Measurements from ENCODE around the gene AURKB.

AURKB gene

DNA sequence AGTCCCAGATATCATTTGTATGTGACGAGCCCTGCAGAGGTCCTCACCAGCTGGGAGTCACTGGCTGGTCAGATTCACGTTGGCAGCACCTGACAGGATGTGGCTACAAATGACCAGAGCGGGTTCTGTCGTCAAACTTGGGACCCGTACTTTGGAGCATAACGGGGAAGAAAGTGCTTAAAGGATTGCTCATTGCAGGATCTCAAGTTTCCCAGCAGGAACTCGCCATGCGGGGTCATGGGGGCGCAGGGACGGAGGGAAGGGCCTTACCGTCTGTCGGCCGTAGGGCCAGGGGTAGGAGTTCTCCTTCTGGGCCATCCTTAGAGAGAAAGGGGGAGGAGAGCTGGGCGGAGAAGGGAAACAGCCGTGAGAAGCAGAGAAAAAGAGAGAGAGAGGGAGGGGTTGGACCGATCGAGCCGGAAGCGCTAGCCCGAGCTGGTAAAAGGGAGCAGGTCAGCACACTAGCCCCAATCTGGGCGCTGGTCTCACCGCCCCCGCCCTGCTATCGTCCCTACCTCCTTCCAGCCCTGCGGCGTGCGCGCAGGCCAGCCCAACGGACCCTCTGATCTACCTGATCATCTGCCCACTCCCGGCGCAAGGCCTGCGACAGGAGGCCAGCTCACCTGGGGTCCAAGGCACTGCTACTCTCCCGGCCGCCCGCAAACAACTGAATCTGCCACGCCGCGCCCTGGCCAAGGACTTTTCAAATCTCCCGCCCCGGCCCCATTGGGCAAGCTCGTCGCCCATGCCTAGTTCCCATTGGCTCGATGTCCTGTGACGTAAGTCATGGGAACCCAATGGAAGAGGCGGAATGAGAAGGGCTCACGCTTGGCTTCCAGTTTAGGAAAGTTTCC, at the start of gene AURKB:
TSS of gene AURKB (minus strand) at position 669 of the 854 bp plus-strand sequence. CDS start at position 318, 351 bp downstream.
- H3K4me3 ChIP-seq (ENCODE audit: low read depth, low read length): peak within 1 kb of the TSS; percentile 77
- H3K9me3 ChIP-seq (ENCODE audit: control insufficient read depth, low read length): no peaks in the 10 kb centered on the region
- H3K4me2 ChIP-seq (ENCODE audit: low read length): peak within 1 kb of the TSS; percentile 99
- H3K36me3 ChIP-seq (ENCODE audit: control insufficient read depth, insufficient read depth, low read length): no peaks in the 10 kb centered on the region
- peak within 1 kb of the TSS; percentile 68 for H2AFZ ChIP-seq
- no peaks in the 10 kb centered on the region for H3K27me3 ChIP-seq (ENCODE audit: control insufficient read depth, insufficient read depth, low read length)
- no peaks in the 10 kb centered on the region for H3K79me2 ChIP-seq
- H3K27ac ChIP-seq: peak within 1 kb of the TSS; percentile 22
- TF ChIP-seq, protein P1, sequence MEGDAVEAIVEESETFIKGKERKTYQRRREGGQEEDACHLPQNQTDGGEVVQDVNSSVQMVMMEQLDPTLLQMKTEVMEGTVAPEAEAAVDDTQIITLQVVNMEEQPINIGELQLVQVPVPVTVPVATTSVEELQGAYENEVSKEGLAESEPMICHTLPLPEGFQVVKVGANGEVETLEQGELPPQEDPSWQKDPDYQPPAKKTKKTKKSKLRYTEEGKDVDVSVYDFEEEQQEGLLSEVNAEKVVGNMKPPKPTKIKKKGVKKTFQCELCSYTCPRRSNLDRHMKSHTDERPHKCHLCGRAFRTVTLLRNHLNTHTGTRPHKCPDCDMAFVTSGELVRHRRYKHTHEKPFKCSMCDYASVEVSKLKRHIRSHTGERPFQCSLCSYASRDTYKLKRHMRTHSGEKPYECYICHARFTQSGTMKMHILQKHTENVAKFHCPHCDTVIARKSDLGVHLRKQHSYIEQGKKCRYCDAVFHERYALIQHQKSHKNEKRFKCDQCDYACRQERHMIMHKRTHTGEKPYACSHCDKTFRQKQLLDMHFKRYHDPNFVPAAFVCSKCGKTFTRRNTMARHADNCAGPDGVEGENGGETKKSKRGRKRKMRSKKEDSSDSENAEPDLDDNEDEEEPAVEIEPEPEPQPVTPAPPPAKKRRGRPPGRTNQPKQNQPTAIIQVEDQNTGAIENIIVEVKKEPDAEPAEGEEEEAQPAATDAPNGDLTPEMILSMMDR (IDR thresholded peaks at IDR 0.05): no peak
- H3K9ac ChIP-seq: no peak within 1 kb of the TSS
- peaks cover 6% of the 10 kb centered on the region for H3K4me1 ChIP-seq

DNA sequence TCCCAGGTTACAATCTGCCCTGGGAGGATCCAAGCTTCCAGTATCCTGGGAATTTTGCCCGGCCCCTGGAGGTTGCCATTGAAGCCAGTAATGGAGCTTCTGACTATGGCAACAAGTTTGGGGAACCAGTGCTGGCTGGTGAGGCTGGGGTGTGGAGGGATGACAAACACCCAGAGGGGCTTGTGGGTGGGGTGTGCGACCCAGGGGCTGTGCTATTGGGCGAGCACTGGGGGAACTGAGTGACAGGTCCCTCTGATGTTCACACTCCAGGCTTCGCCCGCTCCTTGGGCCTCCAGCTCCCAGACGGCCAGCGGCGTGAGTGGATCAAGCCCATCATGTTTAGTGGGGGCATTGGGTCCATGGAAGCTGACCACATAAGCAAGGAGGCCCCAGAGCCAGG, 47.4 kb upstream of the AURKB start:
- TF ChIP-seq, protein P1 (IDR thresholded peaks at IDR 0.05): no peak
- Histone ChIP-seq H3K9ac (no peak overlapping the region), H3K27me3 (ENCODE audit: control insufficient read depth, insufficient read depth, low read length) (no peaks in the 10 kb centered on the region), H3K27ac (no peak overlapping the region), H3K36me3 (ENCODE audit: control insufficient read depth, insufficient read depth, low read length) (no peaks in the 10 kb centered on the region), H3K4me2 (ENCODE audit: low read length) (no peak overlapping the region), H3K4me1 (no peaks in the 10 kb centered on the region), H3K9me3 (ENCODE audit: control insufficient read depth, low read length) (no peaks in the 10 kb centered on the region), H2AFZ (no peak overlapping the region), H3K79me2 (no peaks in the 10 kb centered on the region), H3K4me3 (ENCODE audit: low read depth, low read length) (no peak overlapping the region)

DNA sequence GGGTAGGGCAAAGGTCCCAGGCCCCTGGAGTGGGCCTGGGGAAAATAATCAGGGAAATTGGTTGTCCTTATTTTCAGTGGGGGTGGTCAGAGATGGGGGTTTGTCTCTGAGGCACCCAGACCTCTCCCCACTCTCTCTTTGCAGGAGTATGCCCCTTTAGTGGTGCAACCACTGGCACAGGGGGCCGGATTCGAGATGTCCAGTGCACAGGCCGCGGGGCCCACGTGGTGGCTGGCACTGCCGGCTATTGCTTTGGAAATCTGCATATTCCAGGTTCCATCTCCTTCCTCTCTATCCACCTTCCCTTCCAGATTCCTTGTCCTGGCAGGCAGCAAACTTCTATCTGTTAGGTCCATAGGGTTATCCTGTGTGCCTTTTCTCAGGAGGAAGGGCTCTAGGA, 46.3 kb upstream of the AURKB start:
- Histone ChIP-seq H3K79me2 (no peaks in the 10 kb centered on the region), H2AFZ (no peak overlapping the region), H3K27ac (no peak overlapping the region), H3K4me1 (no peaks in the 10 kb centered on the region), H3K36me3 (ENCODE audit: control insufficient read depth, insufficient read depth, low read length) (no peaks in the 10 kb centered on the region), H3K4me2 (ENCODE audit: low read length) (no peak overlapping the region), H3K9me3 (ENCODE audit: control insufficient read depth, low read length) (no peaks in the 10 kb centered on the region), H3K9ac (no peak overlapping the region), H3K4me3 (ENCODE audit: low read depth, low read length) (no peak overlapping the region), H3K27me3 (ENCODE audit: control insufficient read depth, insufficient read depth, low read length) (no peaks in the 10 kb centered on the region)
- TF ChIP-seq, protein P1 (IDR thresholded peaks at IDR 0.05): no peak

DNA sequence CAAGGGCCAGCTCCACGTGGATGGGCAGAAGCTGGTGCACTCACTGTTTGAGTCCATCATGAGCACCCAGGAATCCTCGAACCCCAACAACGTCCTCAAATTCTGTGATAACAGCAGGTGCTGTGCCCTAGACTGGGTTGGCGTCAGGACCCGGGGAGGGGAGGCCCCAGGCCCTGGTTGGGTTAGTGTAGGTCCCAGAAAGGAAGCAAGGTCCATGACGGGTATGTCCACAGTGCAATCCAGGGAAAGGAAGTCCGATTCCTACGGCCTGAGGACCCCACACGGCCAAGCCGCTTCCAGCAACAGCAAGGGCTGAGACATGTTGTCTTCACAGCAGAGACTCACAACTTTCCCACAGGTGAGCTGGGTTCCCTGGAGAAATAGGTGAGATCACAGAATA, 45.9 kb upstream of the AURKB start:
- no peak overlapping the region for H3K9ac ChIP-seq
- H3K79me2 ChIP-seq: no peaks in the 10 kb centered on the region
- no peaks in the 10 kb centered on the region for H3K36me3 ChIP-seq (ENCODE audit: control insufficient read depth, insufficient read depth, low read length)
- no peak overlapping the region for H3K4me2 ChIP-seq (ENCODE audit: low read length)
- H3K4me1 ChIP-seq: no peaks in the 10 kb centered on the region
- H3K4me3 ChIP-seq (ENCODE audit: low read depth, low read length): no peak overlapping the region
- no peak overlapping the region for H3K27ac ChIP-seq
- TF ChIP-seq, protein P1 (IDR thresholded peaks at IDR 0.05): no peak
- no peak overlapping the region for H2AFZ ChIP-seq
- no peaks in the 10 kb centered on the region for H3K27me3 ChIP-seq (ENCODE audit: control insufficient read depth, insufficient read depth, low read length)
- H3K9me3 ChIP-seq (ENCODE audit: control insufficient read depth, low read length): no peaks in the 10 kb centered on the region

DNA sequence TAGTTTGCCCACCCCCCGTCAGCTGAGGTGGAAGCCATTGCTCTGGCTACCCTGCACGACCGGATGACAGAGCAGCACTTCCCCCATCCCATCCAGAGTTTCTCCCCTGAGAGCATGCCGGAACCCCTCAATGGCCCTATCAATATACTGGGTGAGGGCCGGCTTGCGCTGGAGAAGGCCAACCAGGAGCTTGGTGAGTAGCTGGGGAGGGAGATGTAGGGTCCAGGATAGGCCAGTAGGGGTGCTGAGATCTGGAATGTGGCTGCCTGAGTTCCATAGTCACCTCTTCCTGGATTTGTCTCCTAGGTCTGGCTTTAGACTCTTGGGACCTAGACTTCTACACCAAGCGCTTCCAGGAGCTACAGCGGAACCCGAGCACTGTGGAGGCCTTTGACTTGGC, 45.1 kb upstream of the AURKB start:
- Histone ChIP-seq H3K4me1 (no peaks in the 10 kb centered on the region), H3K9ac (no peak overlapping the region), H2AFZ (no peak overlapping the region), H3K36me3 (ENCODE audit: control insufficient read depth, insufficient read depth, low read length) (no peaks in the 10 kb centered on the region), H3K79me2 (no peaks in the 10 kb centered on the region), H3K27me3 (ENCODE audit: control insufficient read depth, insufficient read depth, low read length) (no peaks in the 10 kb centered on the region), H3K4me2 (ENCODE audit: low read length) (no peak overlapping the region), H3K27ac (no peak overlapping the region), H3K9me3 (ENCODE audit: control insufficient read depth, low read length) (no peaks in the 10 kb centered on the region), H3K4me3 (ENCODE audit: low read depth, low read length) (no peak overlapping the region)
- TF ChIP-seq, protein P1 (IDR thresholded peaks at IDR 0.05): no peak
